Uterus (tissue), 4 donors: ENCODE results near the gene CTSE. TPM values are rescaled to one million over a fixed set of nuclear protein-coding genes. Genes with fewer than 3 reads are reported as not detected.

Experiments used
- DNase-seq, 2 donors: peaks; one replicate each; pipeline ENCODE4 v3.0.0-alpha.2; 2019 to 2020
- H3K27ac ChIP-seq, 2 donors: fragments of 200-600 bp; sonication (generic); 1 replicate in 1 of 2; 2 replicates in 1 of 2; pipeline ENCODE4 v1.5.1; 2016 to 2018
- H3K27me3 ChIP-seq, 2 donors: fragments of 200-600 bp; sonication (generic); one replicate each; pipeline ENCODE4 v1.5.1; 2018 to 2019; ENCODE audit warnings: control low read depth in 1 of 2
- H3K36me3 ChIP-seq, 2 donors: fragments of 200-600 bp; sonication (generic); one replicate each; pipeline ENCODE4 v1.5.1; 2019; ENCODE audit warnings: control low read depth in 1 of 2
- H3K4me1 ChIP-seq, 2 donors: fragments of 200-600 bp; sonication (generic); one replicate each; pipeline ENCODE4 v1.5.1; 2018 to 2019; ENCODE audit warnings: control low read depth in 1 of 2
- H3K4me3 ChIP-seq, 2 donors: fragments of 200-600 bp; sonication (generic); 1 replicate in 1 of 2; 2 replicates in 1 of 2; pipeline ENCODE4 v1.5.1; 2018 to 2019; ENCODE audit warnings: mild to moderate bottlenecking in 1 of 2
- H3K9me3 ChIP-seq, 2 donors: fragments of 200-600 bp; sonication (generic); one replicate each; pipeline ENCODE4 v1.5.1; 2019; ENCODE audit warnings: control low read depth in 1 of 2
- CTCF ChIP-seq, 4 experiments: fragments of 200-600 bp in 2 of 4; fragments of 450-650 bp in 2 of 4; sonication (generic) in 2 of 4; IDR thresholded peaks; one replicate each; pipeline ENCODE4 v1.5.1; 2016 to 2019; ENCODE audit warnings: antibody characterized with exemption in 4 of 4, mild to moderate bottlenecking in 2 of 4, moderate library complexity in 1 of 4
- POLR2A ChIP-seq, 2 donors: fragments of 450-650 bp; IDR thresholded peaks; one replicate each; pipeline ENCODE4 v1.6.1; 2016; ENCODE audit warnings: antibody characterized with exemption in 2 of 2, mild to moderate bottlenecking in 1 of 2, moderate library complexity in 1 of 2
- intact Hi-C: fragments of 100-400 bp; cut with DNase I; formaldehyde crosslinking; loops from one replicate; pipeline ENCODE4 v1.15.1; 2023; ENCODE audit warnings: low total_unique reads
- total RNA-seq, 4 donors: library from RNA; depleted of rRNA in 3 of 4; stranded (reverse); fragments of >200 nt in 3 of 4; gene quantifications; one replicate each; pipeline versions ENCODE4 v1.1.0 to v1.2.4, GENCODE V29; 2014 to 2023
- donor health status: DM: yes; HTN: yes; CAD: no.

The CTSE gene
- total RNA-seq, 4 donors from 2014 or later = 0.21 TPM; not detected in 3

- Histone ChIP-seq H3K36me3 (no peaks in the 10 kb centered on the region), H3K4me1 (no peaks in the 10 kb centered on the region), H3K4me3 (no peak overlapping the region), H3K9me3 (no peaks in the 10 kb centered on the region), H3K27ac (no peak overlapping the region), H3K27me3 (no peaks in the 10 kb centered on the region)
- intact Hi-C loops = no loop called here
- no peak for DNase-seq
- no peak for TF ChIP-seq POLR2A (IDR thresholded peaks at IDR 0.05)
- TF ChIP-seq CTCF (IDR thresholded peaks at IDR 0.05) = no peak
Observed at GRCh38 chr1:206050655-206051235, 27.1 kb upstream of the CTSE start.

GRCh38 chr1:206049919-206050600 is 26.4 kb upstream of the CTSE start:
- Histone ChIP-seq H3K27ac (no peak overlapping the region), H3K9me3 (no peaks in the 10 kb centered on the region), H3K4me3 (no peak overlapping the region), H3K36me3 (no peaks in the 10 kb centered on the region), H3K27me3 (no peaks in the 10 kb centered on the region), H3K4me1 (no peaks in the 10 kb centered on the region)
- intact Hi-C loops = no loop called here
- TF ChIP-seq POLR2A (IDR thresholded peaks at IDR 0.05) (no peak), CTCF (IDR thresholded peaks at IDR 0.05) (no peak)
- no peak for DNase-seq

- no peak overlapping the region for H3K4me3 ChIP-seq
- intact Hi-C loops = no loop called here
- no peak overlapping the region for H3K27ac ChIP-seq
Observed at GRCh38 chr1:206049293-206049692, 25.6 kb upstream of the CTSE start.

GRCh38 chr1:206048582-206048981 is 24.9 kb upstream of the CTSE start:
- Histone ChIP-seq H3K27ac (no peak overlapping the region), H3K4me1 (no peaks in the 10 kb centered on the region), H3K9me3 (no peaks in the 10 kb centered on the region), H3K36me3 (no peaks in the 10 kb centered on the region), H3K4me3 (no peak overlapping the region), H3K27me3 (no peaks in the 10 kb centered on the region)
- no peak for DNase-seq
- intact Hi-C loops = no loop called here
- TF ChIP-seq POLR2A (IDR thresholded peaks at IDR 0.05) = no peak
- no peak for TF ChIP-seq CTCF (IDR thresholded peaks at IDR 0.05)

More at GRCh38 chr1:206049293-206049692, 25.6 kb upstream of the CTSE start:
- Histone ChIP-seq H3K36me3 (no peaks in the 10 kb centered on the region), H3K4me1 (no peaks in the 10 kb centered on the region), H3K9me3 (no peaks in the 10 kb centered on the region), H3K27me3 (no peaks in the 10 kb centered on the region)
- TF ChIP-seq CTCF (IDR thresholded peaks at IDR 0.05) (no peak), POLR2A (IDR thresholded peaks at IDR 0.05) (no peak)
- DNase-seq = no peak

- no peaks in the 10 kb centered on the region for H3K36me3 ChIP-seq
- TF ChIP-seq POLR2A (IDR thresholded peaks at IDR 0.05) = no peak
- TF ChIP-seq CTCF (IDR thresholded peaks at IDR 0.05) = no peak
- no peak for DNase-seq
- H3K9me3 ChIP-seq = no peaks in the 10 kb centered on the region
- no peak overlapping the region for H3K27ac ChIP-seq
- H3K4me3 ChIP-seq = no peak overlapping the region
- no peaks in the 10 kb centered on the region for H3K4me1 ChIP-seq
- intact Hi-C loops = no loop called here
- H3K27me3 ChIP-seq = no peaks in the 10 kb centered on the region
Observed at GRCh38 chr1:206047271-206047670, 23.6 kb upstream of the CTSE start.
